Gastroesophageal sphincter (tissue), 3 donors: Measurements from ENCODE around the gene GLB1L2.

Experiments used
- EP300 ChIP-seq: sonication (generic); formaldehyde crosslinking; IDR thresholded peaks from one replicate; pipeline ENCODE4 v1.6.1; 2017; ENCODE audit warnings: antibody characterized with exemption, mild to moderate bottlenecking
- POLR2AphosphoS5 ChIP-seq: sonication (generic); formaldehyde crosslinking; IDR thresholded peaks from one replicate; pipeline ENCODE4 v1.6.1; 2017; ENCODE audit warnings: antibody characterized with exemption
- TF ChIP-seq, protein P1 (sequence below), 4 experiments: fragments of 200-600 bp in 2 of 4; fragments of 450-650 bp in 2 of 4; sonication (generic) in 1 of 4; IDR thresholded peaks; one replicate each; pipeline ENCODE4 v1.5.1; 2017 to 2019; ENCODE audit warnings: antibody characterized with exemption in 4 of 4, mild to moderate bottlenecking in 2 of 4, moderate library complexity in 2 of 4

DNA sequence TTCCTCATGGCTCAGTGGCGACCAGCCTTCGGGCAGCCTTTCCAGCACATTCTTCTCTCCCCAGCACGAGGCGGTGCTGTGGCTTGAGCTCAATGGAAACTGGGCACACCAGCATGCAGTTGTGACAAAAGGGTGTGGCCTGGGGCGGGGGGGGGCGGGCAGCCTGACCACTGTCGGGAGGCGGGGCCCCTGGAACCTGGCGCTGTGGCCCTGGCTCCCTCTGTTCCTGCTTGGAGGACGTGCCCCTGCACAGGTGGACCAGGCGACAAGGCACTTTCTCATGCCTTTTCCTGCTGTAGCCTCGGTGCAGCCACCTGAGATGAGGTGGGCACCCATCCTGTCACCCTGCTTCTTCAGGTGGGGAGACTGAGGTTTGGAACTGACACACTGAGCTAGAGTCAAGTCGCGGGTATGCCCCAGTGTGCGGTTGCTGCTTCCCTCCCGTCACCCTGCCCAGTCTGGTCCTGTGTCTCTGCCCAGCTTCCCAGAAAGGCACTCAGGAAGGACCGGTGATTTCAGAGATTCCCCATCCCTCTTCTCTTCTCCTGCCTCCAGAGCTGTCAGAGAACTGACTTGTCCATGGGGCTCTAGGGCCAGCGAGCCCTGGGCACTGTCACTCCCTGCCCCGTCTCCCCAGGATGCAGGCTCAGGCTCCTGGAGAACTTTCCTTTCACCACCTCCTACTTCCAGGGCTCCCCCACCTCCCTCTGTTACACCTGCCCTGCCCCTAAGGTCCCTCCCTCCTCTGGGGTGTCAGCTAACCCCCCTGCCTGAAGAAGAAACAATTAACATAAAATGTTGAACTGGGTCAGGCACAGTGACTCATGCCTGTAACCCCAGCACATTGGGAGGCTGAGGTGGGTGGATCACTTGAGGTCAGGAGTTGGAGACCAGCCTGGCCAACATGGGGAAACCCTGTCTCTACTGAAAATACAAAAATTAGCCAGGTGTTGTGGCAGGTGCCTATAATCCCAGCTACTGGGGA, 70.3 kb downstream of the GLB1L2 start:
- no peak for TF ChIP-seq POLR2AphosphoS5
- TF ChIP-seq, protein P1, sequence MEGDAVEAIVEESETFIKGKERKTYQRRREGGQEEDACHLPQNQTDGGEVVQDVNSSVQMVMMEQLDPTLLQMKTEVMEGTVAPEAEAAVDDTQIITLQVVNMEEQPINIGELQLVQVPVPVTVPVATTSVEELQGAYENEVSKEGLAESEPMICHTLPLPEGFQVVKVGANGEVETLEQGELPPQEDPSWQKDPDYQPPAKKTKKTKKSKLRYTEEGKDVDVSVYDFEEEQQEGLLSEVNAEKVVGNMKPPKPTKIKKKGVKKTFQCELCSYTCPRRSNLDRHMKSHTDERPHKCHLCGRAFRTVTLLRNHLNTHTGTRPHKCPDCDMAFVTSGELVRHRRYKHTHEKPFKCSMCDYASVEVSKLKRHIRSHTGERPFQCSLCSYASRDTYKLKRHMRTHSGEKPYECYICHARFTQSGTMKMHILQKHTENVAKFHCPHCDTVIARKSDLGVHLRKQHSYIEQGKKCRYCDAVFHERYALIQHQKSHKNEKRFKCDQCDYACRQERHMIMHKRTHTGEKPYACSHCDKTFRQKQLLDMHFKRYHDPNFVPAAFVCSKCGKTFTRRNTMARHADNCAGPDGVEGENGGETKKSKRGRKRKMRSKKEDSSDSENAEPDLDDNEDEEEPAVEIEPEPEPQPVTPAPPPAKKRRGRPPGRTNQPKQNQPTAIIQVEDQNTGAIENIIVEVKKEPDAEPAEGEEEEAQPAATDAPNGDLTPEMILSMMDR (IDR thresholded peaks at IDR 0.05) = no peak
- TF ChIP-seq EP300 = no peak
